GM18526 (cell line): Measurements from ENCODE around the gene ITSN1.

ENCODE experiments used
- POLR2A ChIP-seq: IDR thresholded peaks from 3 replicates; pipeline ENCODE4 v1.6.1; 2011; ENCODE audit not compliant: insufficient read length; ENCODE audit errors: extremely low read depth

ITSN1 gene

DNA sequence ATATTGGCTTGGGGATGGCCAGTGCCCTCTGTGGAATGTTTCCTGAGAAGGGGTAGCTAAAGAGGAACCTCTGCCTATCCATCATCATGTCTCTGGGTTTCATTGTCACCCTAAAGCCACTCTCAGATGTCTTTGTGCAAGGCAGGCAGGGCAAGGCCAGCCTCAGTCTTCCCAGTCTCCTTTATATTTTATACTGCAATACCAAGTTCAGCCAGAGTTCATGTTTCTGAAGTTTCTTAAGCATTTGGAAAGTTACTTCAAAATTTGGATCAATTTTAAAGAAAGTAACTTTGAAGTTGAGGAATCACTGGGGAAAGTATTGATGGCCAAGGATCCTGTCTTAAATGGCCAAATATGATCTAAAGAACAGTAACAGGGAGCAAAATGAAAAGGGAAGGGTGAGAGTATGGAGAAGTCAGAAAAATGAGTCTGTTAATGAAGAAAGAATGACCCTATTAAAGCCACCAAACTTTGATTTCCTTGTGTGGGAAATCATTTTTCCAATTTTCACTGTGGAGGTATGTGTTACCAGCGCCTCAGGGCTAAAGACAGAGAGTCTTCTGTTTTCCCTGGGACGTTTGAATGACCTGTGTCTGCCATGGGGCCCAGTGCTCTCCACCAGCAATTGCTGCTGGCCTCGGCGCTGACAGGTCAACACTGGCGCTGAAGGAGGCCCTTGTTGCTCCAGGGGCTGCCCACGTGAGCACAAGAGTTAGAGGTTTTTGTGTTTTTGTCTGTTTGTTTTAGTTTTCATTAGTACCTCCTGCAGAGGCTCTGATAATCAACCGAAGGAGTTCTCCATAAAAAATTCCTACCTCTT is 179.4 kb downstream of the ITSN1 start:
- TF ChIP-seq POLR2A: no peak

DNA sequence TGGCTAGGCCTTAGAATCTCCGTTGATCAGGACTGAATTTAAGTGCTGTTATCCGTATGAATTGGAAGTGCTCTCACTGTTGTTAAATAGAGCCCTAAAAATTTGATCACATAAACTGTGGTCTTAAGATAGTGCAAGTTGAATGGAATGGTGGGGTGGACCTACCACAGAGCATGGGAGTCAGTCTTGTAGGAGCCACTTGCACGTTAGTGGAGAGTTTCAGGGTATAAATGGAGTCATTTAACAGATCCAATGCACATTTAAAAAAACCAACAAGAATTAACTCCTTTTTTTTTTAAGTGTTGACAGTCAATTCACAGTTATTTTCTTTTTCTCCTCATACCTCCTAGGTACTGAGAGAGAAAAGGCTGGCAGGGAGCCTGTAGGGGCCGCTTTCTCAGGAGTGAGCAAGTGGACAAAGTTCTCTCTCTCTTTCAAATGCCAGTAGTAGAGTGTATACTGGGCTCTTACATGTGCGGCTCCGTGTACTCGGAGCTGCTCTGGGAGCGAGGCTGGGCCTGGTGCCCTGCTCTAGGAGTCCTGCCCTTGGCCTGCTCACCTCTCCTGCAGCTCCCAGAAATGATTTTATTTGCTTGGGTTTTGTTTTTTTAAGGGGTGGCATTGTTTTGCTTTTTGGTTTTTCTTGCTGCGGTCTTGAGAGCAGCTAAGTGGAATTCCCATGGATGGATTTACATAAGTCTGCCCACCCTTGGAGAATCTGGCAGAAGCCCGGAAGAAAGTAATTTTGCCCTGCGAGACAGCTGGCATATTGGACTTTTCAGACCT is 182.0 kb downstream of the ITSN1 start:
- TF ChIP-seq POLR2A: no peak

DNA sequence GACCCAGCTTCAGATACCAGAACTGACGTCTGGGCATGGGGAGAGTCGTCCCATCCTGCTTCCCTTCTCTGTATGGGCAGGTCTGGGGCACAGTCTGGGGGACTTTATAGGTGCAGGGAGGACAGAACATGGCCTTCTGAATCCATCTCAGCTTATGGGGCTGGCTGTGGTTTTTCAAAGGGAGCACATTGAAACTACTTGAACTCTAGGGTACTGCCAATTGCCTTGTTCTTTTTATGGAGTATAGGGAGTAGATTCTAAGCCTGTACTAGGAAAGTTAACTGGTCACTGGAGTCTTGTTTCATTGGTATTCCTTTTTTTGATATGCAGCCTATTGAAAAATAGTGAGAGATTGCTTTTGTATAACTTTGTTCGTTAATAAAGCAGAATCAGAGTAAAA is 183.1 kb downstream of the ITSN1 start:
- no peak for TF ChIP-seq POLR2A

DNA sequence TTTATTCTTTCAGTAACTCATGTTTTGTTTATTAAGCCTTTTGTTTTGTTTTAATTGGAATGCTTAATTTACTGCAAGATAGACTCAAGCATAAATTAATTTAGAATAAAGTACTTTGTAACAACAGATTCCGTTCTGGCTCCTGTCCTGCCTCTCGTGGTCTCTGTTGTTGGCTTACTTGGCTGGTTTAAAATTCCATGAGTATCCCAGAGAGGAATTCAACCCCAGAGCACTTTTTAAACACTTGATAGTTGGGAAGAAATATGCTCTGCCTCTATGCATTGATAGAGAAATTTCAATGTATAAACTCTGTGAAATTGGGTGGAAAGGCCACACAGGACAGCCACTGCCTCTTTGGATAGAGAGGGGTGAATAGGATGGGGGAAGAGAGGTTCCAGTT is 183.6 kb downstream of the ITSN1 start:
- no peak for TF ChIP-seq POLR2A

DNA sequence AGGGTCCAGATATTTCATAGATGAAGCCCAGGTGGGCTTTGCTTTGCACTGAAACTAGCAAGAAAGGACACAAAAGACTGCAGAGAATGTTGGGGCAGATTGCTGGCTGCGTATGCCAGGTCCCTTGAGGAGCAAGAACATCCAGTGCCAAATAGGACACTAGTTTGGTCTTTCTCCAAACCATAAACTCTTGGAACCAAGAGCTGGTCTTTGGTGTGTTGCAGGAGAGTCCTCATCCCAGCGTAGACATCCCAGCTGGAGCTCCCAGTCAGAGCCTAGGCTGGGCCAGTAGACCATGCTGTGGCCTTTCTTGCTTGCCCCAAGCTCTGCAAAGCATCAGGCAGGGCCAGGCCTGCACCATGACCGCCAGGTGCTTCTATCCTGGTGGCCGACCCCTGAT is 185.8 kb downstream of the ITSN1 start:
- TF ChIP-seq POLR2A: no peak

DNA sequence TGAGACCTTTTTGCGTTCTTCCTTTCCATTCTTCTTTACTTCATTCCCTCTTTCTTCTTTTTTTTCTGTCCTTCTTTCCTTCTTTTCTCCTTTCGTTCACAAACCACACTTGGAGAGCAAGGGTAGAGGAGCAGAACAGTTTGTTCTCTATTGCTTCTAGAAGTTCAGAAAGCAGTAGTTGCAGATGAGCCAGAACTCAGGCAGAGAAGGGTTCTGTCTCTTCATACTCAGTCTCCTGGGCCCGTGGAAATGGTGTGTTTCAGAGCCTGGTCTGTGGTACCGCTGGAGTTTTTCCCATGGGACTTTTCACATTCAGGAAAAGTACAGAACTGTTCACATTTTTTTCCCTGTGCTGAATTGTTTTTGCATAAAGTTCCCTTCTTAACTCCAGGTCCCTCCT is 186.3 kb downstream of the ITSN1 start:
- TF ChIP-seq POLR2A: no peak

DNA sequence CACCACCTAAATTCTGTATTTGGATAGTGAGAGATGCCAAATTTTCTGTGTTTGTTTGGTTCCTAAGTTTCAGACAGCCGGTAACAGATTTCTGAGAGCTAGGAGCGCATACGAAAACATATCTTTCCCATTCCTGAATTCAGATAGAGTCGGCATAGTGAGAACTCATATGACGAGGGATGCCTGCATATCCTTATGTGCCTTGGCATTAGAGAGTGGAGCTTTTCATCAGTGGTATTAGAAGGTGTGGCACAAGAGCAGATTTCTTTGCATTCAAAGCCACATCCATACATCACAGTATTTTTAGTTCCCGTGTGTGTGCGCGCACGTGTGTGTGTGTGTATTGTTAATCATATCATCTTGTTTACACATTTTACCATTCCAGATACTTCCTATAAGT is 187.5 kb downstream of the ITSN1 start:
- TF ChIP-seq POLR2A: no peak

DNA sequence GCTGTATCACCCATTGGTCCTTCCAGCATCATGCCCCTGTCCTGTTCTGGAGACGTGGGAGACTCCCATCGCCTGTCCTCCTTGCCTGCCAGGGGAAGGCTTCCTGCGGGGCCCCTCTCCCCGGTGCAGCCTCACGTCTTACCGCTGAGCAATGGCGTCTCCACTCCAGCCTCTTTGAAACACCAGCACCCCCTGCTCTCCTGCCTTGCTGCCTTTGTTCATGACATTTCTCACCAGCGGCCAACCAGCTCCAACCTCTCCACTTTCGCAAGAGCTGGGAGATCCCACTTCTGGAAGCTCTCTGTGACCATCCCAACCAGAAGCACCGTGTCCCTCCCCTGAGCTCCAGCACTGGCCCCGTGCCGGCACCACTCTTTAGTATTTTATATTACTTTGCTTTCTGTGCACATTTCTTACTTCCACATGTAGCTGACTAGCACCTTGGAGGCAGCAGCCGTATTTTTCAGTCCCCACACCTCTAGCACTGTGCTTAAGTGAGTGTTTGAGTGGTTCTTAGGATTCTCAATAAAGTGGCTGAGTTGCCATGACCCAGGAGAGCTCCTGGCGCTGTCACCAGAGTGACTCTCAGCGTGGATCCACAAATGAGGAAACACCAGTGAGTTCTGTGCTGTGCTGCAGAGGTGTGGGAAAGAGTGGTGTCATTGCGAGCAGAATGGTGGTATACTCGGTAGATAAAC is 189.8 kb downstream of the ITSN1 start:
- TF ChIP-seq POLR2A: no peak

DNA sequence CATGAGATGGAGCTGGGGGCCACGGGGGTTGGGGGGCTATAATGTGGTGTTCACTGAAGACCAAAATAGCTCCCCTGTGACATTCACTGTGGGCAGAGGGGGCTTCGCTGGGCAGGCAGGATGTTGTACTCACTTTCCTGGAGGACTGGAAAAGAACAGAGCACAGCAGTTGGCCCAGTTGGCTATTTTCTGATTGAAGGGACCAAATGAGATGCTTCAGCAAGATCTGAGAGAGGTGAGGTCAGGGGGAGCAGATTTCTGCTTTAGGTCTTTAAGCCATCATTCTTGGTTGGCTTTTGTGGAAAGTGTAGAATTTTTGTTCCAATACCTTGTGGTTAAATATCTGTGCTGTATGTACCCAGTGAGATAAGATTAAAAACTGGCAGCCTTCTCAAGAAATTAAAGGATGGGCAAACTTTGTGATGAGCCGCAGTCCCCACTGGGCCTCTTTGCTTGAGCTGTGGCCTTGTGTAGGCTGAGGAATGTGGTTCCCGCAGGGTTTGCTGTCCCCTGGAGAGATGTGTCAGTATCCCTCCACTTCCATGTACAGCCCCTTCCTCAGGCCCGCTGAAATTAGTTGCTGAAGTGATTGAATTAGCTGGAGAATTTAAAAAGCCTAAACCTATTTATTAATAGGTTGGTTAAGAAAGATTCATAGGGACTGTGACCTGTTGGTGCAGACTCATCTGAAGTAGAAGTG is 192.7 kb downstream of the ITSN1 start:
- no peak for TF ChIP-seq POLR2A

DNA sequence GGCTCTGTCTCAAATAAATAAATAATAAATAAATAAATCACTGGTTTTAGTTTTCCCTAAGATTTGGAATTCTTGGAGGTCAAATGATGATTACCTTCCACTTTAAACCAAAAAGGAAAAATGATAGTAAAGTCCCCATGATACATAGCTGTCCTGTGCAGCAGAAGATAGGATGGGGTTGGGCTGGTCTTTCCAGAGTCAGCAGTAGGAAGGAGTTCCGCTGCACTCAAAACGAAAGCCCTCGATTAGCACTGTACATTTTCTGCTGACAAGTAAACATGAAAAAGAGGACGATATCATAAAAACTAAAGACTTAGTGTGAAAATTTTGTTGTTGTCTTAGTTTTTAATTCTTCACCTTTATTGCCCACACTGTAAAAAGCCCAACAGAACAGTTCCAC is 193.6 kb downstream of the ITSN1 start:
- no peak for TF ChIP-seq POLR2A

DNA sequence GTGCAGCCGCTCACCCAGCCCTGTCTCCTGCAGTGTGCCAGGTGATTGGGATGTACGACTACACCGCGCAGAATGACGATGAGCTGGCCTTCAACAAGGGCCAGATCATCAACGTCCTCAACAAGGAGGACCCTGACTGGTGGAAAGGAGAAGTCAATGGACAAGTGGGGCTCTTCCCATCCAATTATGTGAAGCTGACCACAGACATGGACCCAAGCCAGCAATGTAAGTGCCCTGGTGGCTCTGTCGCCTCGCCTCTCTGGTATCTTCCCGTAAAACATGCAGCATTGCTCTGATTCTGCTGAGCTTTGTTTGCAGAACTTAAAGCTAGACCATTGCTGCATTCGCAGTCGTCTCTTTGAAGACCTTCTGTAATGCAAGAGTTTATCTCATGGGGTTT is 194.1 kb downstream of the ITSN1 start:
- no peak for TF ChIP-seq POLR2A

DNA sequence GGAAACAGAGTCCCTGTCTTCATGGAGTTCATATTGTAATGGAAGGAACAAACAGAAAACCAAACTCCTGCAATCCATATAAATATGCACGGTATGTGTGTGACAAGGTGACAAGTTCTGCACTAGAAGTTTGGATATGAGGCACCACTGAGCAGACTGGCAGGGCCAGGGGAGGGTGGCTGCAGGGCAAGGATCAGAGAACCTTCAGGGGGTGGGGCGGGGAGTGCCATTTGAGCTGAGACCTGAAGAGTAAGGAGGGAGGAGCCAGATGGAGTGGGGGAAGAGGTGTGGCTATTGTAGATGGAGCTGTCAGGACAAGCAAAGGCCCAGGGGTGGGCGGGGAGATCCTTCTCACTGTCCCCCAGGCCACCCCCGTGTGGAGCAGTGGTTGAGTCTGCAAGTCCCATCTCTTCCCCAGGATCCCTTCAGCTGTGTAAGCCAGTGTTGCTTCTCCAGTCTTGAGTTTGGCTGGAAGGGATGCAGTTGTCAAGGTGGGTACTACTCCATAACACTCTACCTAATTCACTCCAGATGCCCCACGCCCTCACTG is 196.9 kb downstream of the ITSN1 start:
- no peak for TF ChIP-seq POLR2A

DNA sequence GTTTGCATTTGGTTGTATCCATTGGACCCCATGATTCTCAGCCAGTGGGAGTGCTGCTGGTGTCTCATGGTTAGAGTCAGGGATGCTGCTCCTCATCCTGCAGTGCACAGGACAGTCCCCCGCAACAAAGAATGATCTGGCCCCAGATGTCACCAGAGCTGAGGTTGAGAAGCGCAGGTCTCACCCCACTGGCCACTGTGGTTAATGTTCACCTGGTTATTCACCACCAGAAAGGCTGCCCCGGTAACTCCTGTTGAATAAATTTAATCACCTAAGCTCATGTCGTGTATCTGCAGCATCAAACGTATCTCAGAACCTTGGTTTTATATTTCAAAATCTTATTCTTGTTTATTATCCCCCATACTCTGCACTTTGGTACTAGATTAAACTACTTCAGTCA is 197.5 kb downstream of the ITSN1 start:
- no peak for TF ChIP-seq POLR2A

DNA sequence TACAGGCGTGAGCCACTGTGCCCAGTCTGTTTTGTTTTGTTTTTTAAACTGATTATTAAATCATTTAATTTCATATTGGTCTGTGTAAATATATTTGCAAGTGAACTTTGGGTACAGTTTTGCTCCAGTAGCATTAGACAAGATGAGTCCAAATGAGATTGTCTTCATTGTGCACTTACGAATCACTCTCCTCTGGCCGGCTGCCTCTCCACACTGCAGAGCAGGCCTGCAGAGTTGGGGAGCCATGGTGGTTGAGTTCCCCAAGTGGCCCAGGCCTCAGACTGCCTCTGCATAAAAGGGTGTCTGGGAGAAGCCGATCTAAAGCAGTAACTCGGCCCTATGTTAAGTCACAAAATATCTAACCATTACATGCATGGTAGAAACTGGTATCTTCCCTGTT is 198.5 kb downstream of the ITSN1 start:
- TF ChIP-seq POLR2A: no peak

DNA sequence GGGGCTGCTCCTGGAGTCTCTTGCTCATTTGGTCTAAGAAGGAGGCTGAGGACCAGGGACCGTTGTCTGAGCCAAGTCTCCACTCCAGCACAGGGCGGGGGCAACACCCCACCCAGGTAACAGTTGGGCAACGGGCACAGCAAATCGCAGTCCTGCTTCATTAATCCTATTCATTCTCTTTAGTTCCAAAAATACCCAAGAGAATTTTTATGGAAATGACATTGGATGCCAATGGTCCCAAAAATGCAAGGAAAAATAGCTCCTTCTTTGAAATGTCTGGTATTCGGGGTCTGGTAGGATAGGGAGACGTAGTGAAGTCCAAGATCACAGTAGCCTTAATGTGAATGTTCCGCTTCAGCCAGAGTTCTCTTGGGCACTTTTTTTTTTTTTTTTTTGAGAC is 199.3 kb downstream of the ITSN1 start:
- no peak for TF ChIP-seq POLR2A
